Lung (tissue), 12 donors: ENCODE measurements around the gene ENO2. TPM values are rescaled to one million over a fixed set of nuclear protein-coding genes. Genes with fewer than 3 reads are reported as not detected.

Experiments used
- ATAC-seq: fragments of 200-7000 bp; cut with Tn5 transposase; one replicate; pipeline ENCODE4 v1.9.1; 2020; ENCODE audit warnings: moderate number of reproducible peaks; ENCODE audit not compliant: insufficient read depth, low FRiP score
- DNase-seq, 3 donors: peaks; one replicate each; pipeline ENCODE4 v3.0.0-alpha.2; 2013 to 2017
- H3K27ac ChIP-seq, 2 donors: one replicate each; pipeline ENCODE4 v1.5.1; 2013; ENCODE audit warnings: mild to moderate bottlenecking in 2 of 2, moderate library complexity in 2 of 2, control low read depth in 1 of 2, inconsistent platforms in 1 of 2, low read depth in 1 of 2, low read length in 1 of 2
- H3K27me3 ChIP-seq, 3 donors: one replicate each; pipeline ENCODE4 v1.5.1; 2013; ENCODE audit warnings: low read length in 2 of 3; ENCODE audit not compliant: control insufficient read depth in 3 of 3, insufficient read depth in 3 of 3
- H3K36me3 ChIP-seq, 4 donors: one replicate each; pipeline ENCODE4 v1.5.1; 2013; ENCODE audit warnings: low read length in 4 of 4, mild to moderate bottlenecking in 1 of 4, moderate library complexity in 1 of 4; ENCODE audit not compliant: control insufficient read depth in 4 of 4, insufficient read depth in 4 of 4
- H3K4me1 ChIP-seq, 5 donors: one replicate each; pipeline ENCODE4 v1.5.1; 2013; ENCODE audit warnings: low read length in 5 of 5, mild to moderate bottlenecking in 2 of 5, moderate library complexity in 1 of 5; ENCODE audit not compliant: control insufficient read depth in 5 of 5, insufficient read depth in 5 of 5
- H3K4me3 ChIP-seq: one replicate; pipeline ENCODE4 v1.5.1; 2013; ENCODE audit warnings: mild to moderate bottlenecking, control low read depth, moderate library complexity
- H3K9ac ChIP-seq, 2 donors: one replicate each; pipeline ENCODE4 v1.5.1; 2013; ENCODE audit warnings: low read length in 2 of 2, control low read depth in 1 of 2; ENCODE audit not compliant: insufficient read depth in 1 of 2
- H3K9me3 ChIP-seq, 4 donors: one replicate each; pipeline ENCODE4 v1.5.1; 2013; ENCODE audit warnings: low read length in 3 of 4, mild to moderate bottlenecking in 1 of 4, moderate library complexity in 1 of 4; ENCODE audit not compliant: control insufficient read depth in 4 of 4, insufficient read depth in 3 of 4
- CTCF ChIP-seq: IDR thresholded peaks from 2 replicates; pipeline ENCODE4 v1.5.1; 2012; ENCODE audit warnings: mild to moderate bottlenecking; ENCODE audit errors: control extremely low read depth, extremely low read depth
- WGBS, 2 donors: extraction: QIAGEN DNeasy Blood & Tissue Kit; methylation state at CpG; one replicate each; pipeline ENCODE4 v1.1.7; 2013; 5-methylcytosine and 5-hydroxymethylcytosine counted together
- polyA plus RNA-seq, 2 donors: library from polyadenylated mRNA; stranded (reverse); fragments of 200-250 nt; gene quantifications; one replicate each; pipeline ENCODE4 v1.2.1, GENCODE V29; 2013
- total RNA-seq, 2 donors: library from RNA; depleted of rRNA in 1 of 2; stranded (reverse); fragments of >200 nt in 1 of 2; gene quantifications; one replicate each; pipeline ENCODE4 v1.2.1, GENCODE V29; 2014 to 2021
- donor health status: control.
- donor health status: control.
- donor health status: Bipolar disorder and iron deficiency.
- donor health status: healthy.
- donor health status: DM: yes; HTN: yes; CAD: no.

The ENO2 gene
- total and polyA plus RNA-seq, 4 donors, result 14.4 to 41.9 (median 30.8) TPM

- TF ChIP-seq CTCF, result no peak
- Histone ChIP-seq H3K36me3 (peaks cover 8 to 38% (median 34%) of the 10 kb centered on the region in 4 donors), H3K27me3 (no peaks in the 10 kb centered on the region), H3K9ac (peak overlapping the region in 1 of 2 donors; percentile 37), H3K27ac (peak overlapping the region in 1 of 2 donors; percentile 87), H3K9me3 (no peaks in the 10 kb centered on the region), H3K4me1 (peaks cover 7 to 34% (median 21%) of the 10 kb centered on the region in 5 donors), H3K4me3 (no peak overlapping the region)
- WGBS, 2 donors, result 63 to 75% methylated on average over 8 of the region's 8 CpGs
- DNase-seq, result no peak
- ATAC-seq, result no peak
Measured at GRCh38 chr12:6964605-6965025, 50.2 kb downstream of the ENO2 start.

- 19 to 23% methylated on average over 12 of the region's 12 CpGs for WGBS, 2 donors
- Histone ChIP-seq H3K4me3 (no peak overlapping the region), H3K27me3 (no peaks in the 10 kb centered on the region), H3K9me3 (no peaks in the 10 kb centered on the region), H3K27ac (peak overlapping the region in 1 of 2 donors; percentile 87), H3K36me3 (peaks cover 8 to 42% (median 33%) of the 10 kb centered on the region in 4 donors), H3K9ac (peak overlapping the region in 1 of 2 donors; percentile 37), H3K4me1 (peaks cover 7 to 40% (median 17%) of the 10 kb centered on the region in 5 donors)
- DNase-seq (peak; percentile 89 to 90 (median 89)), ATAC-seq (peak; percentile 35)
- TF ChIP-seq CTCF, result peak; percentile 95
Measured at GRCh38 chr12:6965026-6965661, 50.8 kb downstream of the ENO2 start.

GRCh38 chr12:6965714-6966113, 51.3 kb downstream of the ENO2 start:
- DNase-seq (no peak), ATAC-seq (no peak)
- H3K36me3 ChIP-seq, result peaks cover 8 to 42% (median 31%) of the 10 kb centered on the region in 4 donors
- H3K27ac ChIP-seq, result peak overlapping the region in 1 of 2 donors; percentile 11
- H3K9ac ChIP-seq, result no peak overlapping the region
- 77 to 86% methylated on average over 4 of the region's 4 CpGs for WGBS, 2 donors
- H3K9me3 ChIP-seq, result no peaks in the 10 kb centered on the region
- H3K4me1 ChIP-seq, result peaks cover 7 to 40% (median 13%) of the 10 kb centered on the region in 5 donors
- TF ChIP-seq CTCF, result no peak
- H3K4me3 ChIP-seq, result no peak overlapping the region
- H3K27me3 ChIP-seq, result no peaks in the 10 kb centered on the region
